Kidney capillary endothelial cell (primary cell): Measurements from ENCODE around the gene TOM1.

ENCODE experiments used
- DNase-seq: peaks from one replicate; pipeline ENCODE4 v3.0.0-alpha.2; 2018; ENCODE audit warnings: low spot score

TOM1 gene

GRCh38 chr22:35345808-35346505, 46.3 kb downstream of the TOM1 start:
- DNase-seq: no peak

- DNase-seq: no peak
Measured at GRCh38 chr22:35346596-35347220, 47.0 kb downstream of the TOM1 start.

GRCh38 chr22:35347462-35347861, 47.8 kb downstream of the TOM1 start:
- DNase-seq: no peak

- DNase-seq: no peak
Measured at GRCh38 chr22:35348026-35348590, 48.4 kb downstream of the TOM1 start.

- DNase-seq: no peak
Measured at GRCh38 chr22:35348703-35349102, 49.0 kb downstream of the TOM1 start.

GRCh38 chr22:35349368-35349703, 49.6 kb downstream of the TOM1 start:
- no peak for DNase-seq

GRCh38 chr22:35349704-35350538, 50.2 kb downstream of the TOM1 start:
- DNase-seq: no peak

- peak; percentile 90 for DNase-seq
Measured at GRCh38 chr22:35350539-35351503, 51.1 kb downstream of the TOM1 start.

GRCh38 chr22:35352214-35353111, 52.8 kb downstream of the TOM1 start:
- DNase-seq: no peak

- DNase-seq: no peak
Measured at GRCh38 chr22:35353318-35353717, 53.6 kb downstream of the TOM1 start.

GRCh38 chr22:35354068-35354467, 54.4 kb downstream of the TOM1 start:
- DNase-seq: no peak

- DNase-seq: peak; percentile 72
Measured at GRCh38 chr22:35357883-35358621, 58.4 kb downstream of the TOM1 start.

- DNase-seq: no peak
Measured at GRCh38 chr22:35359380-35360065, 59.8 kb downstream of the TOM1 start.

GRCh38 chr22:35361001-35361558, 61.4 kb downstream of the TOM1 start:
- DNase-seq: no peak

GRCh38 chr22:35363566-35364086, 63.9 kb downstream of the TOM1 start:
- DNase-seq: no peak

- DNase-seq: peak; percentile 77
Measured at GRCh38 chr22:35364230-35364629, 64.5 kb downstream of the TOM1 start.

- DNase-seq: no peak
Measured at GRCh38 chr22:35367331-35367886, 67.7 kb downstream of the TOM1 start.

- DNase-seq: no peak
Measured at GRCh38 chr22:35368386-35368785, 68.7 kb downstream of the TOM1 start.
